HG02763 (cell line): Measurements from ENCODE around the gene GOLGA8T.
"Not testable (repeated sequence)": the region's sequence is repeated elsewhere in the genome, so short reads cannot be mapped to it uniquely, and the experiment has no call there.

Source experiments
- ATAC-seq: cut with Tn5 transposase; IDR thresholded peaks from one replicate; pipeline ENCODE4 v1.9.1; 2021; ENCODE audit warnings: mild to moderate bottlenecking, moderate library complexity; ENCODE audit not compliant: unreplicated experiment

Gene GOLGA8T

DNA sequence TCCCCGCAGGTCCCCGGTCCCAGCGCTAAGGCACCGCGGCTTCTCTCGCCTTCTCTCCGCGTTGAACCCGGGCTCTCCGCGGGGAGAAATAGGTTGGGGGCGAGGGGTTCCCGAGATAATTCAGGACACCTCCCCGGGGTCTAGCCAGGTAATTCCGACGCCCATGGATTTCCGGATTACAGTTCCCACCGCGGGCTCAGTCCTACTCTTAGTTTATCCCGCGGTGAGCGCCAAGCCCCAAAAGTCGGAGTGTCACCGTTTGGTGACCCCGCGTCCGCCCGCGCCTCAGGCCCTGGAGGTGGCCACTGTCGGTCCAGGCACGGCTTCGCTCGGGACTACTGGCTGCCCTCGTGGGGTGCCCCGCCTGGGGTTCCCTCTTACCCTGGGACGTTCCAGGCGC, 56.8 kb downstream of the GOLGA8T start:
- not testable (repeated sequence) for ATAC-seq

DNA sequence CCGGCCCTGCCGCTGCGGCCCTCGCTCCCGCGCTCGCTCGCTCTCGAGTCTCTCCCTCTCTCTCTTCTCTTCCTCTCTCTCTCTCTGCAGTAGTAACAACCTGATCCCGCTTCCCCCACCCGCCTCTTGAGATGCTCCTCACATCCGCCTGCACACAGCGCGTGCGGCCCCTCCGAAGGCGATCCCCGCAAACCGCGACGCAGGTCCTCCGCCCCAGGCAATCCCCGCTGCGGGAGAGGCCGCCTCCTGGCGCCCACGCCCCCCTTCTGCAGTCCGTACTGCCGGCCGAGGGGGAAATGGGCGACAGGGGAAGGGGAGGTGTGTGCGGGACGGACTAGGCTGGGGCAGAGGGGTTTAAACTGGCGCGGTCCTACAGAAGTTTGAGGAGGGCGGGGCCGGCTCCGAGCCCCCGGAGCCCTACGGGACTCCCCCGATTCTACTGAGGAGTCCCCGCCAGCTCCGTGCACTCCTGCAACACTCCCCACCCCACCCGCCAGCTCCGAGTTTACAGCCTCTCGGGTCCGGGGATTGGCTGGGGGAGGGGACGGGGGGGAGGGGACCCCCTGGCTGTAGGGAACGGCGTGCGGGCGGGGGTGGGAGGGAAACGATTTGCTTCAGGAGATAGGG, 57.4 kb downstream of the GOLGA8T start:
- not testable (repeated sequence) for ATAC-seq

DNA sequence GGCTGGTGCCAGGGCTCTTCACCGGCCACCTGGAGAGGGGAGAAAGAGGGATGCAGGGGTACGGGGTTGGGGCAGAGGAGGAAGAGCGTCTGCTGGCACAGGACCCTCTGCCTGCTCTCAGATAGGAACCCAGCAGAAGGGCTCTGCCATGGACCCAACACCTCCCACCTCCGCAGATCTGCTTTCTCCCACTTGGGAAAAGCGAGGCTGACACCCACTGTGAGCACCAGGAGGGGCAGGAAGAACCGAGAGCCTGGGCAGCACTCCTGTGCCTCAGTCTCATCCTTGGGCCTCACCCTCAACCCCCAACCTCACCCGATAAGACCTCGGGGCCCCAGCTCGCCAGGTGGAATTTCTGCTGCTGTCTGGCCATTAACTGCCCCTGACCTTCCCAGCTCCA, 58.0 kb downstream of the GOLGA8T start:
- not testable (repeated sequence) for ATAC-seq
